ENCODE measurements around the gene SH3PXD2A. TPM values are rescaled to one million over a fixed set of nuclear protein-coding genes. Genes with fewer than 3 reads are reported as not detected.
A peak's percentile ranks its signal among the peaks of the same experiment; 100 is the strongest.
"Not testable (repeated sequence)": the region's sequence is repeated elsewhere in the genome, so short reads cannot be mapped to it uniquely, and the experiment has no call there.

The SH3PXD2A gene
- total RNA-seq, 1 experiment from 2014 or later: 3.4 TPM

DNA sequence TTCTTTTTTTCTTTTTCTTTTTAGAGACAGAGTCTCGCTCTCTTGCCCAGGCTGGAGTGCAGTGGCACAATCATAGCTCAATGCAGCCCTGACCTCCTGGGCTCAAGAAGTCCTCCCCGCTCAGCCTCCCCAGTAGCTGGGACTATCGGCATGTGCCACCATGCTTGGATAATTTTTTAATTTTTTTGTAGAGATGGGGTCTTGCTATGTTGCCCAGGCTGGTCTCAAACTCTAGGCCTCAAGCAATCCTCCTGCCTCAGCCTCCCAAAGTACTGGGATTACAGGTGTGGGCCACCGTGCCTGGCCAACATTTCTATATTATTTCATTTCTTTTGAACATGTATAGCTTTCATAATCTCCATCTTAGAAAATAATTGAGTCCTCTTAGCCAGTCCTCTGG lies 42.1 kb downstream of the SH3PXD2A start:
- not testable (repeated sequence) for DNase-seq (ENCODE audit: low read depth)

DNA sequence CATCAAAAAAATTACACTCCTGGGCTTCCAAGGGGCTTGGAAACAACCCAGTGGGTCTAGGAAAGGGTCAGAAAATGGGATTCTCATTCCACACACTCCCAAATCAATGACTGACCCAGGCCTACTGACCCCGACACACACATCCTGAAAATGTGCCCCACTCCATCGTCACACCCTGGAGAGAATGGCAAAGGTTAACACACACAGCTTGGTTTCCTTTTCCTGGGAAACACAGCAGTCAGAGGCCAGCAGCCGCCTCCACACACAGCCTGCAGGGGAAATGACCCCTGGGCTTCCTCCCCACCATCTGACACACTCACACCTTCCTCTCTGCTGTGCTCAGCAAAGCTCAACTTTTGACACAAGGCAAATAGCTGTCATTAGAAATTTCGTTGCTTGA lies 42.9 kb downstream of the SH3PXD2A start:
- DNase-seq (ENCODE audit: low read depth): no peak

DNA sequence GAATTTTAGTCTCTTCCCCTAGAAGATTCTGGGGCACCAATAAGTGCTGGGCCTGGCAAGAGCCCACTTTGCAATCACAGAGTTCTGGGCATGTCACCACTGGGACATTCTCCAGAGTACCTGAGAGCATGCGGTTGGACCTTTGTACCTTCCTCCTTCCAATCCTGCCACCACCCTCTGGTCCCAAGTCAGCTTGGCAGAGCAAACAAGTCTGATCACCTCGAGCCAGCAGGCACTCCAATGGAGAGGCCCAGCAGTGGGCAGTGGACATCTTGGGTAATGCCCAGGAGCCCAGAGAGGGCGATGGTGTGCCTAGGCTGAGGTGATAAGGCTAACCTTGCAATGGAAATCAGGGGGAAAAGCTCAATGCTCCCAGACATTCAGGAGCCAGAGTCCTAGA lies 43.4 kb downstream of the SH3PXD2A start:
- no peak for DNase-seq (ENCODE audit: low read depth)

- DNase-seq (ENCODE audit: low read depth): no peak
Measured at GRCh38 chr10:103811463-103811862, 43.9 kb downstream of the SH3PXD2A start.

DNA sequence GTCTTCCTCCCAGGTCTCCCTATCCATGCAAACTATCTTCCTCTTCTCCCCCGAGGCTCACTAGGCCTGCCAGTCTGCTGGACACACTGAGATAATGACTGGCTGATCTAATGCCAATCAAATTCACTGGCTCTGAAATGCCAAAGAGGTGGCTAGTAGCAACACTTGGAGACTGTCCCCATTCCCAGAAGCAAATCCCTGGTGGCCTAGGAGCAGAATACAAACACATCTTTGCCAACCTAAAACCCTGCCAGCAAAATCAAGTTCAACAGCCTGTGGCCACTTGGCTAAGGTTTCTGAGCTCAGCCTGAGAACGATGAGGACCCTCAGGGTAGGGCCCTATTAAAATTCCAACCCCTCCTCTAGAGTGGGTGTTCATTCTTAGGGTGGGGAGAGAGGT lies 46.6 kb downstream of the SH3PXD2A start:
- DNase-seq (ENCODE audit: low read depth): no peak

DNA sequence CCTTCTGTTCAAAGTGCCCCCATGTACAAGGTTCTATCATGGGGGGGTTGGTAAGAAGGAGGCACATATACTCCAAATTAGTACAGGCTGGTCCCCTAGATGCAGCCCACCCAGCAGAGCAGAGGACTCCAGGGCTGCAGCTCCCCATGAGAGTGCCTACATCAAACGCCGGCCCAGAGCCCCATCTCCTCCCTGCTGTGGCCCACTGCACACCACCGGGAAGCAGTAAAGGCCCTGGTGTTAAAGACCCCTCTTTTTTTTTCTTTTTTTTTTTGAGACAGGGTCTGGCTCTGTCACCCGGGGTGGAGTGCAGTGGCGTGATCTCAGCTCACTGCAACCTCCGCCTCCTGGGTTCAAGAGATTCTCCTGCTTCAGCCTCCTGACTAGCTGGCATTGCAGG lies 47.4 kb downstream of the SH3PXD2A start:
- DNase-seq (ENCODE audit: low read depth): no peak

GRCh38 chr10:103806395-103807187 lies 48.8 kb downstream of the SH3PXD2A start:
- DNase-seq (ENCODE audit: low read depth): no peak

GRCh38 chr10:103805781-103806180 lies 49.6 kb downstream of the SH3PXD2A start:
- DNase-seq (ENCODE audit: low read depth): no peak

- DNase-seq (ENCODE audit: low read depth): no peak
Measured at GRCh38 chr10:103804871-103805270, 50.5 kb downstream of the SH3PXD2A start.

GRCh38 chr10:103803941-103804340 lies 51.4 kb downstream of the SH3PXD2A start:
- no peak for DNase-seq (ENCODE audit: low read depth)

DNA sequence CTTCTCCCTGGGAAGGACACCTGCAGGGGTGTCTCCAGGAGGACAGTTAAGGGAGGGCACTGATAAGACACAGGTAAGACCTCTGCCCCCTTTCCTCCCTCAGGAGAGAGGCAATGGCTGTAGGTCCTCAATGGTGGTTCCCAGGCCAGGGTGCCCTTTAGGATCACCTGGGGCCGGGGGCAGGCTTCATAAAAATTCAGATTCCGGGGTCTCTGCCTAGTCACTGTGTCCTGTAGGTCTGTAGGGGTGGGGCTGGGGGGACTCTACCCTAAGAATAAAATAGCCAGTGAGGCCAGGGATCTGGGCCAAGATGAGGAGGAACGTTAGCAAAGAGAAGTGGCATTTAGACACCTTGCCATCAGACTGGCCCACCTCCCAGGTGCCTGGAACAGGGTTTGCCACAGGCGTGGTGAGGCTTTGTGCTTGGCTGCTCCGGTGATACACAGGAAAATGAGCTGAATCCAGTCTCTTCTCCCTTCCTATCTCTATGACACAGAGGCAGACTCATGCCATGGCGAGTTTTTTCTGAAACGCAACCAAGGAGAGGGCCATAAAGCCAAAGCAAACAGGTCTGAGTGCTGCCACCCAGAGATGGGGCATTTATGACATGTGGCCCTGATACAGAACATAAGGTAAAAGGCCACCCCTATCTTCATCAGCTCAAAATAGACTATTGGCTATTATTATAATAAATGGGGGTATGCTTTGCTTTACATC lies 52.6 kb downstream of the SH3PXD2A start:
- DNase-seq (ENCODE audit: low read depth): no peak

GRCh38 chr10:103802081-103802480 lies 53.3 kb downstream of the SH3PXD2A start:
- no peak for DNase-seq (ENCODE audit: low read depth)

DNA sequence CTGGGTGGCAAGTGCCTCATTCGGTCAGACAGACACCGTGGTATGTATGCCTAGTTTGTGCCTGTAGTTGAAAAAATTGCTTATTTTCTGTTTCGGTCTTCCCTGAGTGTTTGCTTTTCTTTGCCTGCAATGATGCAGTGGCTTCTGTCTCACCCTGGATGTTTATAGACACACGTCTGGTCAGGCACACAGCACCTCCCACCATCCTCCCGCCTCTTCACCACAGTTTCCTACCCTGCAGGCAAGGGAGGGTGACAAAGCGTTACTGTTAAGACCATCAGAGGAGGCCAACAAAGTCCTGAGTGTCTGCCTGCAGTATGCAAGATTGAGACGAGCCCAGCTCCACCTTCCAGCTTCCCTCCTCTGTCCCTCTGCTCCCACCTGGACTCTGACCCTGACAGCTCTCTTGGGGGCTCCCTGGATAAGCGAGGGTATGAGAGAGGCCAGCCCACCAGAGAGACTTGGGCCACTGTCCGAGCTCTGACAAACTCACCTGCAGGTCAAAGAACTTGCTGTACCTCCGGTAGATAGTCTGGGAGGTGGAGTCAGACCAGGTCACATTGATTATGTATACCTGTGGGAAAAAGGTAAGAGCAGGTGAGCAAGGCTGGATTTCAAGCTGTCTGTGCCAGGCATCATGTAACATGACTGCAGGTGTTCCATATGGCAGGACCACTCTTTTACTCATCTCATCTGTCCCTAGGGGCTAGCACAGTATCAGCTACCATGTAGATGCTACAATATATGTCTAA lies 54.4 kb downstream of the SH3PXD2A start:
- DNase-seq (ENCODE audit: low read depth): peak; percentile 68

DNA sequence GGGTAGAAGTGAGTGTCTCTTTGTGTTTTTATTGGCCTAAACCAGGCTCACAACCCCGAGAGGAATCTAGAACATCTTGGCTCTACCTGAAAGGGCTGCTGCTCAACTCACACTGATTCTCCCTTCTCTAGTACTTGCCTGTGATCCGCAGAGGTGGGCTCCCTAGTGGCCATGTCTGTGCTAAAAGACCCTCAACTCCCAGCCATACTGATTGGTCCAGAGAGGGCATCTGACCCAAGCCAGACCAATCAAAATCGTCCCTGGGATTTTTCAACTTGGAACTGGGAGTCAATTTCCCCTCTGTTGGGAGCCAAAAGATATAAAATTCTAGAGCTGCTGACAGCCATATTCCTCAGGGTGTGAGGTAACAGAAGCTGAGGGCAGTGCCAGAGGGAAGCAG lies 55.3 kb downstream of the SH3PXD2A start:
- DNase-seq (ENCODE audit: low read depth): no peak

DNA sequence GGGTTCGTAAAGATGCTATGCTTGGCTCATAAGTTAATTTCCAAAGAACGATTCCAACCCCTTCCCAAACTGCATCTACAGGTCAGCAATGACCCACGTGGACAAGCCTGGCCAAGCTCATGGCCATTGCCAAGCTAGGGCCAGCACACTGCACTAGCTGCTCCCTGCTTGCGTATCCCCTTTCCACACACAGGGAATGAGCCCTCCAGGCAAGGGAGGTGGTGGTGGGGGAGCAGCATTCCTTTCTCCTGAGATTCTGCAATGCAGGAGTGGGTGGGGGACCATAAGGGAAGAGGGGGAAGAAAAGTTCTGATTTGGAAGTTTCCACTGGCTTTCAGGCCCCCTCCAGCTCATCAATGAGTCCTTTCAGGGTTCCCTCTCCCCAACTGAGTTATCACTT lies 56.0 kb downstream of the SH3PXD2A start:
- DNase-seq (ENCODE audit: low read depth): no peak

DNA sequence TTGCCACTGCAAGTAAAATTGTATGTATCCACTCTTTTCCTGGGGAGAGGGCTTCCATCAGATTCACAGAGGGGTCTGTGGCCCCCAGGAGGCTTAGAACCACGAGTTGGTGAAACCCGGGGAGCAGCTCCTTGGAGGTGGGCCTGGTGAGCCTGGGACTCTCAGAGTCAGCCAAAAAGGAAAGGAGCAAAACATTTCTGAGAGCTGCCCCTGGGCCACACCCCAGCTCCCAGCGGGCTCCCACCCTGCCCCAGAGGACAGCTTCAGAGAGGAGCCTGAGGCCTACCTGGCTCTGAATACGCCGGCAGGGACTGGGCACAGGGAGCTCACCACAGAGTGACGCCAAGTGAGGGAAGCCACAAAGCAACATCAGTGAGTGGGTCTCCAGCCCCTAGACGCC lies 56.9 kb downstream of the SH3PXD2A start:
- DNase-seq (ENCODE audit: low read depth): no peak

DNA sequence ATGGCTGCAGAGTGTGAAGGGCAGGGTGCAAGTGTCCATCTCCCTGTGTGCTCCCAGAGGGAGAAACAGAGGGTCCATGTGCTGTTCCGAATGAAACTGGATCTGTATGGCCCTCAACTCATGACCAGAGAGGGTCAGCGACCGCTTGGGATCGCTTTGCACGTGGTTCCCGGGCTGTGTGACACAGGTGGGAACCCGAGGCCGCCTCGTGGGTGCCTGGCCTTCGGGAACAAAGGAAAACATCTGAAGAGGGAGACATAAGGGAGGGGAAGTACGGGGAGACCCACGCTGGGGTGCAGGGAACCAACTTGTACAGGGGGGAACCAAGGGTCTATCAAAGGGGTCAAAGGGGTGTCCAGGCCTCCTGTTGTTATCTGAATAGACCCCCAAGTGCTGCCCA lies 57.5 kb downstream of the SH3PXD2A start:
- no peak for DNase-seq (ENCODE audit: low read depth)

DNA sequence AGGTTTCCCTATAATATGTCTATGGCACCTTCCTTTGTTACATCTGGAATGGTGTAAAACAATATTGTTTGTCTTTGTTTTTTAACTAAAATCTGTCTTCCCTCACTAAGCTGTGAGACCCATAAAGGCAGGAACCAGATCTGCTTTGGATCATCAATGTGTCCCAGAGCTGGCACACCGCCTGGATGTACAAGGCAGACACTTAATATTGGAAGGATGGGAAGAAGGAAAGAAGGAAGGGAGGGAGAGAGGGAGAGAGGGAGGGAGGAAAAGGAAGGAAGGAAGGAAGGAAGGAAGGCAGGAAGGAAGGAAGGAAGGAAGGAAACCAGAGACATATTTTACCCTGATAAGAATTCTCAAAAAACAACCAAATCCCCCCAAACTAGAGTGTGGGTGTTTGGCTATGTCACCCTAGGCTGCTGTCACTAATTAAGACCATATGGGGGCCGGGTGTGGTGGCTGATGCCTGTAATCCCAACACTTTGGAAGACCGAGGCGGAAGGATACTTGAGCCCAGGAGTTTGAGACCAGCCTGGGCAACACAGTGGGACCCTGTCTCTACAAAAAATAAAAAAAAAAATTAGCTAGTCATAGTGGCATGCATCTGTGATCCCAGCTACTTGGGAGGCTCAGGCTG lies 59.6 kb downstream of the SH3PXD2A start:
- DNase-seq (ENCODE audit: low read depth): no peak

- no peak for DNase-seq (ENCODE audit: low read depth)
Measured at GRCh38 chr10:103794996-103795395, 60.4 kb downstream of the SH3PXD2A start.

- no peak for DNase-seq (ENCODE audit: low read depth)
Measured at GRCh38 chr10:103793920-103794883, 61.2 kb downstream of the SH3PXD2A start.

GRCh38 chr10:103793429-103793828 lies 61.9 kb downstream of the SH3PXD2A start:
- DNase-seq (ENCODE audit: low read depth): no peak
